ENCODE results near the gene ARHGAP26.

GRCh38 chr5:142872217-142872616 is 102.0 kb downstream of the ARHGAP26 start:
- TF ChIP-seq ZNF274 (IDR thresholded peaks at IDR 0.05; ENCODE audit: low read depth, low read length): no peak
- TF ChIP-seq SUZ12 (IDR thresholded peaks at IDR 0.05; ENCODE audit: extremely low read depth, insufficient read depth, insufficient read length): no peak
- TF ChIP-seq YY1 (IDR thresholded peaks at IDR 0.05; ENCODE audit: insufficient read depth, insufficient read length): no peak

Data from NT2/D1 (cell line).